Esophagus squamous epithelium (tissue), 5 donors: ENCODE data around the gene SH3BP5. TPM values are rescaled to one million over a fixed set of nuclear protein-coding genes. Genes with fewer than 3 reads are reported as not detected.
A peak's percentile ranks its signal among the peaks of the same experiment; 100 is the strongest.

Source experiments
- DNase-seq: peaks from one replicate; lab custom pipeline; 2025; lab: John Stamatoyannopoulos, UW
- H3K27ac ChIP-seq, 4 donors: fragments of 200-600 bp; sonication (generic); one replicate each; pipeline ENCODE4 v1.5.1; 2016 to 2019; ENCODE audit warnings: mild to moderate bottlenecking in 1 of 4
- H3K27me3 ChIP-seq, 4 donors: fragments of 200-600 bp; sonication (generic); 1 replicate in 3 of 4; 2 replicates in 1 of 4; pipeline versions ENCODE4 v1.5.1 to v1.6.0; 2017 to 2021; ENCODE audit warnings: antibody characterized with exemption in 1 of 4
- H3K36me3 ChIP-seq, 3 donors: fragments of 200-600 bp; sonication (generic); one replicate each; pipeline ENCODE4 v1.5.1; 2016 to 2019
- H3K4me1 ChIP-seq, 3 donors: fragments of 200-600 bp; sonication (generic); one replicate each; pipeline ENCODE4 v1.5.1; 2017 to 2019
- H3K4me3 ChIP-seq, 4 donors: fragments of 200-600 bp; sonication (generic); 1 replicate in 3 of 4; 2 replicates in 1 of 4; pipeline ENCODE4 v1.5.1; 2016 to 2019; ENCODE audit warnings: mild to moderate bottlenecking in 2 of 4, moderate library complexity in 1 of 4
- H3K9me3 ChIP-seq, 3 donors: fragments of 200-600 bp; sonication (generic); one replicate each; pipeline ENCODE4 v1.5.1; 2016 to 2019
- CTCF ChIP-seq, 6 experiments: fragments of 450-650 bp in 4 of 6; fragments of 200-600 bp in 2 of 6; sonication (generic) in 2 of 6; IDR thresholded peaks; one replicate each; pipeline ENCODE4 v1.5.1; 2016 to 2019; ENCODE audit warnings: antibody characterized with exemption in 6 of 6, mild to moderate bottlenecking in 4 of 6, moderate library complexity in 4 of 6
- POLR2A ChIP-seq, 4 donors: fragments of 450-650 bp; IDR thresholded peaks; one replicate each; pipeline ENCODE4 v1.6.1; 2017; ENCODE audit warnings: antibody characterized with exemption in 4 of 4, mild to moderate bottlenecking in 4 of 4, moderate library complexity in 3 of 4
- WGBS, 2 donors: methylation state at CpG; one replicate each; pipeline ENCODE4 v1.1.5; 2018; 5-methylcytosine and 5-hydroxymethylcytosine counted together
- intact Hi-C: fragments of 100-400 bp; cut with DNase I; formaldehyde crosslinking; loops from one replicate; pipeline ENCODE4 v1.15.0; 2022
- total RNA-seq, 4 donors: library from RNA; depleted of rRNA; stranded (reverse); fragments of >200 nt; gene quantifications; one replicate each; pipeline ENCODE4 v1.1.0, GENCODE V29; 2016
- donor health status: DM: yes; HTN: yes; CAD: no.

SH3BP5 gene
- 10 to 100 TPM in 3 of 4 donors, 1 to 10 TPM in 1; 8.5 to 33.8 (median 18.0) TPM for total RNA-seq

GRCh38 chr3:15332405-15333098, at the start of gene SH3BP5:
Gene SH3BP5 (minus strand): TSS chr3:15332586. CDS start chr3:15332408, 178 bp downstream.
- intact Hi-C loops = loop anchor here (5.0 kb wide), 1 partner anchor 65 kb away; no protein-coding TSS in a partner anchor
- H3K27me3 ChIP-seq = no peaks in the 10 kb centered on the region
- peak in 2 of 4 donors; percentile 71 to 81 for TF ChIP-seq POLR2A (IDR thresholded peaks at IDR 0.05)
- TF ChIP-seq CTCF (IDR thresholded peaks at IDR 0.05) = peak; percentile 60 to 86 (median 82)
- no peak for DNase-seq
- H3K4me1 ChIP-seq = peaks cover 18 to 57% (median 18%) of the 10 kb centered on the region in 3 donors
- 14 to 87% methylated on average over 4 to 7 of the region's 66 CpGs for WGBS, 2 donors
- no peaks in the 10 kb centered on the region for H3K36me3 ChIP-seq
- no peaks in the 10 kb centered on the region for H3K9me3 ChIP-seq
- peak within 1 kb of the TSS; percentile 77 to 94 (median 88) for H3K27ac ChIP-seq
- peak within 1 kb of the TSS; percentile 66 to 91 (median 80) for H3K4me3 ChIP-seq

GRCh38 chr3:15380980-15381890, 48.8 kb upstream of the SH3BP5 start:
- no peak overlapping the region for H3K4me3 ChIP-seq
- H3K36me3 ChIP-seq = no peaks in the 10 kb centered on the region
- H3K27ac ChIP-seq = no peak overlapping the region
- intact Hi-C loops = no loop called here
- peaks cover 0 to 4% (median 3%) of the 10 kb centered on the region in 3 donors for H3K4me1 ChIP-seq
- no peaks in the 10 kb centered on the region for H3K27me3 ChIP-seq
- peaks cover 0 to 6% (median 0%) of the 10 kb centered on the region in 3 donors for H3K9me3 ChIP-seq
- TF ChIP-seq POLR2A (IDR thresholded peaks at IDR 0.05) = no peak
- DNase-seq = no peak
- 65 to 66% methylated on average over 5 to 6 of the region's 6 CpGs for WGBS, 2 donors

- Histone ChIP-seq H3K9me3 (no peaks in the 10 kb centered on the region), H3K4me3 (peak overlapping the region in 1 of 4 donors; percentile 38), H3K27me3 (no peaks in the 10 kb centered on the region), H3K36me3 (no peaks in the 10 kb centered on the region), H3K4me1 (peaks cover 0 to 4% (median 3%) of the 10 kb centered on the region in 3 donors), H3K27ac (peak overlapping the region; percentile 26 to 59 (median 44))
- WGBS, 2 donors = 20 to 25% methylated on average over 16 of the region's 16 CpGs
- DNase-seq = peak; percentile 88
- TF ChIP-seq CTCF (IDR thresholded peaks at IDR 0.05) (peak; percentile 76 to 94 (median 88)), POLR2A (IDR thresholded peaks at IDR 0.05) (no peak)
- intact Hi-C loops = loop anchor here (5.0 kb wide), 1 partner anchor 111 kb away; no protein-coding TSS in a partner anchor
Observed at GRCh38 chr3:15377961-15378791, 45.8 kb upstream of the SH3BP5 start.

- Histone ChIP-seq H3K4me3 (no peak overlapping the region), H3K4me1 (peaks cover 0 to 4% (median 3%) of the 10 kb centered on the region in 3 donors), H3K36me3 (no peaks in the 10 kb centered on the region), H3K27ac (no peak overlapping the region), H3K9me3 (no peaks in the 10 kb centered on the region), H3K27me3 (no peaks in the 10 kb centered on the region)
- intact Hi-C loops = loop anchor here (5.0 kb wide), 1 partner anchor 108 kb away; no protein-coding TSS in a partner anchor
- no peak for DNase-seq
- 94 to 96% methylated on average over 19 to 22 of the region's 22 CpGs for WGBS, 2 donors
- TF ChIP-seq CTCF (IDR thresholded peaks at IDR 0.05) (no peak), POLR2A (IDR thresholded peaks at IDR 0.05) (no peak)
Observed at GRCh38 chr3:15375461-15376000, 43.1 kb upstream of the SH3BP5 start.
